GM06990 (cell line): ENCODE measurements around the gene RPL26.
"Not testable (repeated sequence)": the region's sequence is repeated elsewhere in the genome, so short reads cannot be mapped to it uniquely, and the experiment has no call there.

Source experiments
- DNase-seq: peaks from one replicate; pipeline ENCODE4 v3.0.0-alpha.2; 2011; ENCODE audit not compliant: insufficient read length; ENCODE audit errors: extremely low read depth
- H3K27me3 ChIP-seq: replicated peaks from 2 replicates; pipeline ENCODE4 v1.6.0; 2011; ENCODE audit warnings: low read length; ENCODE audit not compliant: control insufficient read depth, insufficient read depth
- H3K36me3 ChIP-seq: 2 replicates; pipeline ENCODE4 v1.5.1; 2011; ENCODE audit warnings: low read length; ENCODE audit not compliant: control insufficient read depth, insufficient read depth
- H3K4me3 ChIP-seq: replicated peaks from 2 replicates; pipeline ENCODE4 v1.5.1; 2011; ENCODE audit warnings: low read depth, mild to moderate bottlenecking, control low read depth, low read length
- TF ChIP-seq, protein P1 (sequence below): IDR thresholded peaks from 2 replicates; pipeline ENCODE4 v1.5.1; 2011; ENCODE audit warnings: low read length, control low read depth, mild to moderate bottlenecking, inconsistent platforms; ENCODE audit not compliant: insufficient read depth, poor library complexity, severe bottlenecking

RPL26 gene

GRCh38 chr17:8350339-8350738, 32.7 kb downstream of the RPL26 start:
- TF ChIP-seq, protein P1, sequence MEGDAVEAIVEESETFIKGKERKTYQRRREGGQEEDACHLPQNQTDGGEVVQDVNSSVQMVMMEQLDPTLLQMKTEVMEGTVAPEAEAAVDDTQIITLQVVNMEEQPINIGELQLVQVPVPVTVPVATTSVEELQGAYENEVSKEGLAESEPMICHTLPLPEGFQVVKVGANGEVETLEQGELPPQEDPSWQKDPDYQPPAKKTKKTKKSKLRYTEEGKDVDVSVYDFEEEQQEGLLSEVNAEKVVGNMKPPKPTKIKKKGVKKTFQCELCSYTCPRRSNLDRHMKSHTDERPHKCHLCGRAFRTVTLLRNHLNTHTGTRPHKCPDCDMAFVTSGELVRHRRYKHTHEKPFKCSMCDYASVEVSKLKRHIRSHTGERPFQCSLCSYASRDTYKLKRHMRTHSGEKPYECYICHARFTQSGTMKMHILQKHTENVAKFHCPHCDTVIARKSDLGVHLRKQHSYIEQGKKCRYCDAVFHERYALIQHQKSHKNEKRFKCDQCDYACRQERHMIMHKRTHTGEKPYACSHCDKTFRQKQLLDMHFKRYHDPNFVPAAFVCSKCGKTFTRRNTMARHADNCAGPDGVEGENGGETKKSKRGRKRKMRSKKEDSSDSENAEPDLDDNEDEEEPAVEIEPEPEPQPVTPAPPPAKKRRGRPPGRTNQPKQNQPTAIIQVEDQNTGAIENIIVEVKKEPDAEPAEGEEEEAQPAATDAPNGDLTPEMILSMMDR = no peak
- Histone ChIP-seq H3K4me3 (no peak overlapping the region), H3K36me3 (no peaks in the 10 kb centered on the region), H3K27me3 (no peaks in the 10 kb centered on the region; the same call in 1 of the 2 replicates)
- no peak for DNase-seq

GRCh38 chr17:8347001-8347400, 36.0 kb downstream of the RPL26 start:
- H3K4me3 ChIP-seq, H3K27me3 ChIP-seq, DNase-seq, H3K36me3 ChIP-seq: not testable (repeated sequence)

DNA sequence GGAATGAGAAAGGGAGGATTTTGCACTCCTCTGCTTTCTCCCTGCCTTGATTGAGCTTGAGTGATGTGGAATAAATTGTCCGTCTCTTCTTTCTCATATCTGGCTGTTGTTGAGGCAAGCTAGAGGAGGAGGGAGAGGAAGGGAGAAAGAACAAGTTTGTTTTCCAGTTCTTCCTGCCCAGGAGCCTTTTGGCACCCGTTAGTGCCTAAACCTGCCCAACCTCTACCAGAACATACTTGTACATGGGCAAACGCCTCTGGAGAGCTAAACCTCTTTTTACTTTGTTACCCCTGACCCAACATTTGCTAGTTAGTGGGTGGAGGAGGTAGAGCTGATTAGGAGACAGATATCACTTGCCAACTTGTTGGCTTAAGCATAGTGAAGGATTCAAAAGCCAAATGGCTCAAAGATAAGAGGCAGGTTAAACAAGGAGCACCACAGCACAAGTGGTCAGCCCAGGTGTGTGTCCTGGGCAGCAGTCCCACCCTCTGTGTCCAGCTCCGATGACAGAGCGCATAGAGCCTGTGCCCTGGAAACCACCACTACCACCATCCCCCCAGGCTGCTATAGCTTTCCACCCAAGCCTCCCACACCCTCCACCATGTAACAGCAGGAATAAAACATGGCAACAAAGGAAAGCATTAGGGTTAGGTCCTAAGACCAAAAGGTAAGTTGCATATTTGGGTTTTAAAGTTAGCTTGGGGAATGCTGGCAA, 36.9 kb downstream of the RPL26 start:
- TF ChIP-seq, protein P1 = no peak
- no peak for DNase-seq
- Histone ChIP-seq H3K27me3 (no peaks in the 10 kb centered on the region; the same call in 1 of the 2 replicates), H3K36me3 (no peaks in the 10 kb centered on the region), H3K4me3 (no peak overlapping the region)

- no peak for DNase-seq
- H3K4me3 ChIP-seq = no peak overlapping the region
- H3K27me3 ChIP-seq = no peaks in the 10 kb centered on the region; the same call in 1 of the 2 replicates
- TF ChIP-seq, protein P1 = no peak
- H3K36me3 ChIP-seq = no peaks in the 10 kb centered on the region
Observed at GRCh38 chr17:8345052-8345690, 37.8 kb downstream of the RPL26 start.

- TF ChIP-seq, protein P1 = no peak
- no peaks in the 10 kb centered on the region for H3K27me3 ChIP-seq
- H3K36me3 ChIP-seq = no peaks in the 10 kb centered on the region
- H3K4me3 ChIP-seq = no peak overlapping the region
- DNase-seq = no peak
Observed at GRCh38 chr17:8341456-8341855, 41.5 kb downstream of the RPL26 start.

DNA sequence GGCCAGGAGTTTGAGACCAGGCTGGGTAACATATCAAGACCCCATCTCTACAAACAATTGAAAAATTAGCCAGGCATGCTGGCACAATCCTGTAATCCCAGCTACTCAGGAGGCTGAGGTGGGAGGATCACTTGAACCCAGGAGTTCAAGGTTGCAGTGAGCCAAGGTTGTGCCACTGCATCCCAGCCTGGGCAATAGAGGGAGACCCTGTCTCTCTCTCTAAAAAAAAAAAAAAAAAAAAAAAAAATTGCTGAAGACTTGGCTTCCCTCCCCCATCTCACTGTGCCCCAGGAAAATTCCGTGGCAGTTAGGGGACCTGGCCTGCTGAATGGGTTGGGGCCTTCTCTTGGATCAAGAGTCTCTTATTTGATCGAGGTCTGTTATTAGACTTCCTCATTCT, 43.5 kb downstream of the RPL26 start, which contains the start of gene ODF4:
TSS of gene ODF4 (plus strand) at position 301 of the 400 bp plus-strand sequence. CDS start 212 bp downstream, outside the sequence.
- Histone ChIP-seq H3K36me3 (no peaks in the 10 kb centered on the region), H3K27me3 (no peaks in the 10 kb centered on the region), H3K4me3 (no peak within 1 kb of the TSS)
- no peak for DNase-seq
- TF ChIP-seq, protein P1 = no peak
